ENCODE data around the gene ACHE. TPM values are rescaled to one million over a fixed set of nuclear protein-coding genes. Genes with fewer than 3 reads are reported as not detected.

The ACHE gene
- total RNA-seq, 6 donors from 2014 or later = 1.3 to 2.9 (median 2.2) TPM; not detected in 1

GRCh38 chr7:100864263-100864845 lies 31.3 kb downstream of the ACHE start:
- no peak for ATAC-seq (ENCODE audit: low FRiP score in 2 of 2)
- H3K4me3 ChIP-seq = no peak overlapping the region
- no peak for TF ChIP-seq POLR2A (IDR thresholded peaks at IDR 0.05)
- TF ChIP-seq CTCF (IDR thresholded peaks at IDR 0.05) = no peak
- TF ChIP-seq EP300 (IDR thresholded peaks at IDR 0.05) = no peak
- TF ChIP-seq POLR2AphosphoS5 (IDR thresholded peaks at IDR 0.05) = no peak
- no peaks in the 10 kb centered on the region for H3K9me3 ChIP-seq
- DNase-seq = no peak
- H3K27ac ChIP-seq = no peak overlapping the region
- no peaks in the 10 kb centered on the region for H3K27me3 ChIP-seq
- H3K4me1 ChIP-seq = peaks cover 26 to 39% (median 26%) of the 10 kb centered on the region in 4 donors
- H3K36me3 ChIP-seq = peaks cover 0 to 34% (median 26%) of the 10 kb centered on the region in 4 donors
- WGBS, 2 donors = 88 to 89% methylated on average over 12 of the region's 12 CpGs

- H3K36me3 ChIP-seq = peaks cover 0 to 39% (median 26%) of the 10 kb centered on the region in 4 donors
- ATAC-seq (ENCODE audit: low FRiP score in 2 of 2) = no peak
- H3K27ac ChIP-seq = no peak overlapping the region
- H3K4me1 ChIP-seq = peaks cover 19 to 31% (median 21%) of the 10 kb centered on the region in 4 donors
- no peak overlapping the region for H3K4me3 ChIP-seq
- TF ChIP-seq CTCF (IDR thresholded peaks at IDR 0.05) = no peak
- TF ChIP-seq POLR2AphosphoS5 (IDR thresholded peaks at IDR 0.05) = no peak
- TF ChIP-seq POLR2A (IDR thresholded peaks at IDR 0.05) = no peak
- TF ChIP-seq EP300 (IDR thresholded peaks at IDR 0.05) = no peak
- no peaks in the 10 kb centered on the region for H3K27me3 ChIP-seq
- WGBS, 2 donors = 33 to 62% methylated on average over 10 of the region's 10 CpGs
- H3K9me3 ChIP-seq = no peaks in the 10 kb centered on the region
- DNase-seq = no peak
These were observed 32.2 kb downstream of the ACHE start for GRCh38 chr7:100863406-100863950.

- ATAC-seq (ENCODE audit: low FRiP score in 2 of 2) = no peak
- TF ChIP-seq POLR2AphosphoS5 (IDR thresholded peaks at IDR 0.05) (no peak), EP300 (IDR thresholded peaks at IDR 0.05) (no peak)
- H3K27ac ChIP-seq = no peak overlapping the region
- no peak for DNase-seq
- no peak overlapping the region for H3K4me3 ChIP-seq
- no peaks in the 10 kb centered on the region for H3K9me3 ChIP-seq
- no peaks in the 10 kb centered on the region for H3K27me3 ChIP-seq
- H3K36me3 ChIP-seq = peaks cover 0 to 48% (median 26%) of the 10 kb centered on the region in 4 donors
- H3K4me1 ChIP-seq = peaks cover 10 to 15% (median 11%) of the 10 kb centered on the region in 4 donors
- WGBS, 2 donors = 95 to 96% methylated on average over 11 to 14 of the region's 14 CpGs
These were observed 34.1 kb downstream of the ACHE start for GRCh38 chr7:100861616-100861985.

- no peaks in the 10 kb centered on the region for H3K27me3 ChIP-seq
- no peak overlapping the region for H3K4me3 ChIP-seq
- no peaks in the 10 kb centered on the region for H3K9me3 ChIP-seq
- 94 to 97% methylated on average over 5 to 16 of the region's 18 CpGs for WGBS, 2 donors
- no peak overlapping the region for H3K27ac ChIP-seq
- DNase-seq = no peak
- peaks cover 0 to 50% (median 26%) of the 10 kb centered on the region in 4 donors for H3K36me3 ChIP-seq
- H3K4me1 ChIP-seq = peaks cover 4 to 9% (median 6%) of the 10 kb centered on the region in 4 donors
- ATAC-seq (ENCODE audit: low FRiP score in 2 of 2) = no peak
- TF ChIP-seq POLR2A (IDR thresholded peaks at IDR 0.05) (no peak), CTCF (IDR thresholded peaks at IDR 0.05) (no peak), EP300 (IDR thresholded peaks at IDR 0.05) (no peak), POLR2AphosphoS5 (IDR thresholded peaks at IDR 0.05) (no peak)
These were observed 34.7 kb downstream of the ACHE start for GRCh38 chr7:100860702-100861615.

- TF ChIP-seq POLR2A (IDR thresholded peaks at IDR 0.05) = no peak
- TF ChIP-seq POLR2AphosphoS5 (IDR thresholded peaks at IDR 0.05) = no peak
- no peak for TF ChIP-seq EP300 (IDR thresholded peaks at IDR 0.05)
- TF ChIP-seq CTCF (IDR thresholded peaks at IDR 0.05) = no peak
- ATAC-seq (ENCODE audit: low FRiP score in 2 of 2) (no peak), DNase-seq (no peak)
- H3K36me3 ChIP-seq = peaks cover 0 to 50% (median 30%) of the 10 kb centered on the region in 4 donors
- H3K4me3 ChIP-seq = no peak overlapping the region
- H3K9me3 ChIP-seq = no peaks in the 10 kb centered on the region
- peaks cover 0 to 3% (median 0%) of the 10 kb centered on the region in 4 donors for H3K4me1 ChIP-seq
- H3K27me3 ChIP-seq = no peaks in the 10 kb centered on the region
- H3K27ac ChIP-seq = no peak overlapping the region
- WGBS, 2 donors = 87 to 90% methylated on average over 15 of the region's 15 CpGs
These were observed 35.8 kb downstream of the ACHE start for GRCh38 chr7:100859856-100860255.

All from upper lobe of left lung (tissue), 6 donors.